Measurements from ENCODE around the gene RBM42.

Gene RBM42

GRCh38 chr19:35619290-35619923, 9.4 kb upstream of the RBM42 start:
- WGBS, 2 experiments: 95 to 97% methylated on average over 12 of the region's 12 CpGs
- Histone ChIP-seq H3K27me3 (ENCODE audit: control insufficient read depth, insufficient read depth, low read length, poor library complexity, severe bottlenecking) (no peaks in the 10 kb centered on the region), H3K4me1 (ENCODE audit: control insufficient read depth, insufficient read depth, low read length) (no peaks in the 10 kb centered on the region), H3K36me3 (ENCODE audit: control insufficient read depth, insufficient read depth, low read length) (peaks cover 23% of the 10 kb centered on the region), H3K9me3 (ENCODE audit: control insufficient read depth, low read length) (no peaks in the 10 kb centered on the region), H3K4me3 (ENCODE audit: insufficient read depth, low read depth, low read length) (no peak overlapping the region), H3K27ac (ENCODE audit: insufficient read depth, low read depth, low read length, poor library complexity, severe bottlenecking) (no peak overlapping the region)

- Histone ChIP-seq H3K27ac (ENCODE audit: insufficient read depth, low read depth, low read length, poor library complexity, severe bottlenecking) (no peak overlapping the region), H3K27me3 (ENCODE audit: control insufficient read depth, insufficient read depth, low read length, poor library complexity, severe bottlenecking) (no peaks in the 10 kb centered on the region), H3K4me1 (ENCODE audit: control insufficient read depth, insufficient read depth, low read length) (no peaks in the 10 kb centered on the region), H3K36me3 (ENCODE audit: control insufficient read depth, insufficient read depth, low read length) (peaks cover 17% of the 10 kb centered on the region), H3K4me3 (ENCODE audit: insufficient read depth, low read depth, low read length) (no peak overlapping the region), H3K9me3 (ENCODE audit: control insufficient read depth, low read length) (no peaks in the 10 kb centered on the region)
- WGBS, 2 experiments: 94 to 95% methylated on average over 17 of the region's 17 CpGs
These were observed 8.8 kb upstream of the RBM42 start for GRCh38 chr19:35620001-35620400.

GRCh38 chr19:35621708-35622107, 7.1 kb upstream of the RBM42 start:
- Histone ChIP-seq H3K9me3 (ENCODE audit: control insufficient read depth, low read length) (no peaks in the 10 kb centered on the region), H3K4me3 (ENCODE audit: insufficient read depth, low read depth, low read length) (no peak overlapping the region), H3K4me1 (ENCODE audit: control insufficient read depth, insufficient read depth, low read length) (no peaks in the 10 kb centered on the region), H3K27ac (ENCODE audit: insufficient read depth, low read depth, low read length, poor library complexity, severe bottlenecking) (no peak overlapping the region), H3K27me3 (ENCODE audit: control insufficient read depth, insufficient read depth, low read length, poor library complexity, severe bottlenecking) (no peaks in the 10 kb centered on the region), H3K36me3 (ENCODE audit: control insufficient read depth, insufficient read depth, low read length) (peaks cover 11% of the 10 kb centered on the region)
- 95 to 97% methylated on average over 9 of the region's 9 CpGs for WGBS, 2 experiments

- no peak overlapping the region for H3K27ac ChIP-seq (ENCODE audit: insufficient read depth, low read depth, low read length, poor library complexity, severe bottlenecking)
- H3K4me3 ChIP-seq (ENCODE audit: insufficient read depth, low read depth, low read length): no peak overlapping the region
- H3K36me3 ChIP-seq (ENCODE audit: control insufficient read depth, insufficient read depth, low read length): peaks cover 7% of the 10 kb centered on the region
- H3K9me3 ChIP-seq (ENCODE audit: control insufficient read depth, low read length): no peaks in the 10 kb centered on the region
- WGBS, 2 experiments: 91 to 95% methylated on average over 13 of the region's 13 CpGs
- no peaks in the 10 kb centered on the region for H3K27me3 ChIP-seq (ENCODE audit: control insufficient read depth, insufficient read depth, low read length, poor library complexity, severe bottlenecking)
- H3K4me1 ChIP-seq (ENCODE audit: control insufficient read depth, insufficient read depth, low read length): no peaks in the 10 kb centered on the region
These were observed 6.1 kb upstream of the RBM42 start for GRCh38 chr19:35622750-35623149.

GRCh38 chr19:35623327-35624010, 5.4 kb upstream of the RBM42 start:
- 91 to 94% methylated on average over 6 of the region's 6 CpGs for WGBS, 2 experiments
- Histone ChIP-seq H3K9me3 (ENCODE audit: control insufficient read depth, low read length) (no peaks in the 10 kb centered on the region), H3K4me1 (ENCODE audit: control insufficient read depth, insufficient read depth, low read length) (no peaks in the 10 kb centered on the region), H3K4me3 (ENCODE audit: insufficient read depth, low read depth, low read length) (no peak overlapping the region), H3K27ac (ENCODE audit: insufficient read depth, low read depth, low read length, poor library complexity, severe bottlenecking) (no peak overlapping the region), H3K36me3 (ENCODE audit: control insufficient read depth, insufficient read depth, low read length) (peaks cover 7% of the 10 kb centered on the region), H3K27me3 (ENCODE audit: control insufficient read depth, insufficient read depth, low read length, poor library complexity, severe bottlenecking) (no peaks in the 10 kb centered on the region)

GRCh38 chr19:35628264-35628564, 622 bp upstream of the RBM42 start:
- Histone ChIP-seq H3K27ac (ENCODE audit: insufficient read depth, low read depth, low read length, poor library complexity, severe bottlenecking) (peak overlapping the region; percentile 78), H3K9me3 (ENCODE audit: control insufficient read depth, low read length) (no peaks in the 10 kb centered on the region), H3K4me1 (ENCODE audit: control insufficient read depth, insufficient read depth, low read length) (no peaks in the 10 kb centered on the region), H3K36me3 (ENCODE audit: control insufficient read depth, insufficient read depth, low read length) (peaks cover 11% of the 10 kb centered on the region), H3K4me3 (ENCODE audit: insufficient read depth, low read depth, low read length) (peak overlapping the region; percentile 97), H3K27me3 (ENCODE audit: control insufficient read depth, insufficient read depth, low read length, poor library complexity, severe bottlenecking) (no peaks in the 10 kb centered on the region)
- 34 to 36% methylated on average over 9 of the region's 9 CpGs for WGBS, 2 experiments

- H3K9me3 ChIP-seq (ENCODE audit: control insufficient read depth, low read length): no peaks in the 10 kb centered on the region
- no peak overlapping the region for H3K27ac ChIP-seq (ENCODE audit: insufficient read depth, low read depth, low read length, poor library complexity, severe bottlenecking)
- H3K4me1 ChIP-seq (ENCODE audit: control insufficient read depth, insufficient read depth, low read length): no peaks in the 10 kb centered on the region
- H3K27me3 ChIP-seq (ENCODE audit: control insufficient read depth, insufficient read depth, low read length, poor library complexity, severe bottlenecking): no peaks in the 10 kb centered on the region
- peaks cover 17% of the 10 kb centered on the region for H3K36me3 ChIP-seq (ENCODE audit: control insufficient read depth, insufficient read depth, low read length)
- WGBS, 2 experiments: 10 to 12% methylated on average over 15 of the region's 15 CpGs
- peak overlapping the region; percentile 97 for H3K4me3 ChIP-seq (ENCODE audit: insufficient read depth, low read depth, low read length)
These were observed 447 bp downstream of the RBM42 start for GRCh38 chr19:35629332-35629633.

- Histone ChIP-seq H3K9me3 (ENCODE audit: control insufficient read depth, low read length) (no peaks in the 10 kb centered on the region), H3K27ac (ENCODE audit: insufficient read depth, low read depth, low read length, poor library complexity, severe bottlenecking) (no peak overlapping the region), H3K36me3 (ENCODE audit: control insufficient read depth, insufficient read depth, low read length) (peaks cover 25% of the 10 kb centered on the region), H3K27me3 (ENCODE audit: control insufficient read depth, insufficient read depth, low read length, poor library complexity, severe bottlenecking) (no peaks in the 10 kb centered on the region), H3K4me1 (ENCODE audit: control insufficient read depth, insufficient read depth, low read length) (peaks cover under 1% of the 10 kb centered on the region), H3K4me3 (ENCODE audit: insufficient read depth, low read depth, low read length) (no peak overlapping the region)
- WGBS, 2 experiments: 95 to 97% methylated on average over 29 of the region's 29 CpGs
These were observed 5.0 kb downstream of the RBM42 start for GRCh38 chr19:35633727-35634440.

- Histone ChIP-seq H3K27me3 (ENCODE audit: control insufficient read depth, insufficient read depth, low read length, poor library complexity, severe bottlenecking) (no peaks in the 10 kb centered on the region), H3K27ac (ENCODE audit: insufficient read depth, low read depth, low read length, poor library complexity, severe bottlenecking) (no peak overlapping the region), H3K9me3 (ENCODE audit: control insufficient read depth, low read length) (no peaks in the 10 kb centered on the region), H3K36me3 (ENCODE audit: control insufficient read depth, insufficient read depth, low read length) (peaks cover 14% of the 10 kb centered on the region), H3K4me3 (ENCODE audit: insufficient read depth, low read depth, low read length) (no peak overlapping the region), H3K4me1 (ENCODE audit: control insufficient read depth, insufficient read depth, low read length) (peaks cover 14% of the 10 kb centered on the region)
- WGBS, 2 experiments: 94 to 98% methylated on average over 3 of the region's 3 CpGs
These were observed 7.8 kb downstream of the RBM42 start for GRCh38 chr19:35636651-35637050.

GRCh38 chr19:35637165-35637564, 8.3 kb downstream of the RBM42 start:
- H3K27ac ChIP-seq (ENCODE audit: insufficient read depth, low read depth, low read length, poor library complexity, severe bottlenecking): no peak overlapping the region
- no peak overlapping the region for H3K4me3 ChIP-seq (ENCODE audit: insufficient read depth, low read depth, low read length)
- WGBS, 2 experiments: 96% methylated on average over 25 of the region's 25 CpGs
- H3K27me3 ChIP-seq (ENCODE audit: control insufficient read depth, insufficient read depth, low read length, poor library complexity, severe bottlenecking): no peaks in the 10 kb centered on the region
- H3K4me1 ChIP-seq (ENCODE audit: control insufficient read depth, insufficient read depth, low read length): peaks cover 19% of the 10 kb centered on the region
- H3K36me3 ChIP-seq (ENCODE audit: control insufficient read depth, insufficient read depth, low read length): peaks cover 14% of the 10 kb centered on the region
- H3K9me3 ChIP-seq (ENCODE audit: control insufficient read depth, low read length): no peaks in the 10 kb centered on the region

All from ectodermal cell (in vitro differentiated cells).